ENCODE measurements around the gene IARS1. TPM values are rescaled to one million over a fixed set of nuclear protein-coding genes. Genes with fewer than 3 reads are reported as not detected.

Gene IARS1
- total and polyA plus RNA-seq, 2 of the 4 experiments (the other 2 are of a cell fraction): 85.3 to 414 TPM

- Histone ChIP-seq H3K27me3 (ENCODE audit: control insufficient read depth, insufficient read depth, low read length) (no peaks in the 10 kb centered on the region), H4K5ac (ENCODE audit: low read depth, low read length) (peak overlapping the region; percentile 35; the same call in 1 of the 2 replicates), H3K4ac (ENCODE audit: low read depth, low read length) (0 out of 2 replicates have a peak overlapping the region, but pooled peaks have one; percentile 14), H2AK5ac (ENCODE audit: low read depth, low read length) (no peak overlapping the region; the same call in 1 of the 2 replicates), H2AK9ac (replicated peaks; ENCODE audit: low read depth, low read length, poor library complexity) (no peak overlapping the region), H3K27ac (ENCODE audit: insufficient read depth, low read length) (no peak overlapping the region), H3K36me3 (ENCODE audit: control insufficient read depth, insufficient read depth, low read length) (peaks cover 7% of the 10 kb centered on the region), H3K56ac (ENCODE audit: extremely low read depth, insufficient read depth, low read length) (peak overlapping the region; percentile 50; the same call in 1 of the 2 replicates), H3K79me1 (ENCODE audit: low read depth in 1 of 2, low read length in 2 of 2) (peaks cover 0 to 43% of the 10 kb centered on the region in 2 experiments; a peak in 3 of 4 replicates), H3K4me2 (ENCODE audit: low read depth, low read length) (peak overlapping the region; percentile 99), H3K9me3 (ENCODE audit: control insufficient read depth, insufficient read depth, low read length) (no peaks in the 10 kb centered on the region), H3K9me1 (ENCODE audit: insufficient read depth, low read length) (peaks cover 4% of the 10 kb centered on the region), H4K8ac (ENCODE audit: low read depth in 2 of 2, low read length in 2 of 2) (no peak overlapping the region; a peak in 1 of 4 replicates), H2BK5ac (ENCODE audit: low read depth, low read length, poor library complexity, severe bottlenecking) (peak overlapping the region; percentile 24), H2BK15ac (ENCODE audit: low read depth, low read length) (no peak overlapping the region), H4K91ac (ENCODE audit: insufficient read depth, low read depth, low read length) (no peak overlapping the region), H3K4me1 (ENCODE audit: control insufficient read depth, insufficient read depth, low read length) (peaks cover 6% of the 10 kb centered on the region), H2AFZ (replicated peaks; ENCODE audit: low read length, poor library complexity) (no peak overlapping the region), H4K20me1 (ENCODE audit: insufficient read depth, low read length) (peaks cover 35% of the 10 kb centered on the region; the same call in 1 of the 2 replicates), H3K18ac (ENCODE audit: low read depth, low read length) (no peak overlapping the region), H3K4me3 (ENCODE audit: insufficient read depth, low read depth, low read length) (peak overlapping the region; percentile 31; the same call in 1 of the 2 replicates), H3K14ac (replicated peaks; ENCODE audit: low read depth, low read length) (0 out of 2 replicates have a peak overlapping the region, but pooled peaks have one; percentile 5), H2BK120ac (ENCODE audit: low read depth, low read length) (no peak overlapping the region), H3K23ac (ENCODE audit: low read depth, low read length) (peak overlapping the region; percentile 46), H3K9ac (ENCODE audit: low read depth, low read length) (peak overlapping the region; percentile 59; the same call in 1 of the 2 replicates), H2BK20ac (ENCODE audit: low read depth, low read length) (no peak overlapping the region)
- no CpG with 5 or more reads among the region's 2 CpGs for WGBS, 2 experiments (ENCODE audit: extremely low coverage in 2 of 2, insufficient read length in 1 of 2)
- POLR2A ChIA-PET (ENCODE audit: unreplicated experiment): no interaction called here
- CTCF ChIA-PET: interaction anchor here (0.6 to 0.8 kb wide), 2 partner anchors 14 to 21 kb away, joined by 4 to 5 read pairs; no protein-coding TSS in a partner anchor
- TF ChIP-seq CTCF (conservative IDR thresholded peaks at IDR 0.05; ENCODE audit: low read depth, low read length): no peak
- TF ChIP-seq CEBPB (IDR thresholded peaks at IDR 0.05; ENCODE audit: low read depth, low read length): no peak
- no peak for TF ChIP-seq MAZ (IDR thresholded peaks at IDR 0.05; ENCODE audit: borderline replicate concordance, low read depth, low read length)
- no peak for TF ChIP-seq NFE2L2 (IDR thresholded peaks at IDR 0.05; ENCODE audit: low read depth, low read length)
- no peak for TF ChIP-seq USF2 (IDR thresholded peaks at IDR 0.05; ENCODE audit: low read depth, low read length)
- no peak for TF ChIP-seq SMC3 (IDR thresholded peaks at IDR 0.05; ENCODE audit: low read depth, low read length)
- TF ChIP-seq CHD1 (IDR thresholded peaks at IDR 0.05; ENCODE audit: low read depth, low read length): no peak
- no peak for TF ChIP-seq BHLHE40 (IDR thresholded peaks at IDR 0.05; ENCODE audit: low read depth, low read length)
- no peak for TF ChIP-seq RAD21 (IDR thresholded peaks at IDR 0.05; ENCODE audit: low read length)
- no peak for TF ChIP-seq POLR2A (IDR thresholded peaks at IDR 0.05; ENCODE audit: low read depth, low read length)
- TF ChIP-seq MXI1 (IDR thresholded peaks at IDR 0.05; ENCODE audit: borderline replicate concordance, low read depth, low read length): no peak
- ATAC-seq (ENCODE audit: low read depth) (no peak), DNase-seq (no peak)
- dilution Hi-C loops (cut with HindIII; ENCODE audit: low sequenced_read_pairs, unreplicated experiment): no loop called here
- in situ Hi-C loops (cut with MboI; ENCODE audit: low sequenced_read_pairs): loop anchor here (5.0 to 10.0 kb wide), 2 partner anchors 44 to 157 kb away; no protein-coding TSS in a partner anchor
- no TSS peak for BruUV-seq (replicated peaks)
- intact Hi-C loops (cut with micrococcal nuclease): no loop called here
These were observed 1.9 kb downstream of the IARS1 start for GRCh38 chr9:92291577-92291976.
